ENCODE results near the gene GPR137B.

GPR137B gene

DNA sequence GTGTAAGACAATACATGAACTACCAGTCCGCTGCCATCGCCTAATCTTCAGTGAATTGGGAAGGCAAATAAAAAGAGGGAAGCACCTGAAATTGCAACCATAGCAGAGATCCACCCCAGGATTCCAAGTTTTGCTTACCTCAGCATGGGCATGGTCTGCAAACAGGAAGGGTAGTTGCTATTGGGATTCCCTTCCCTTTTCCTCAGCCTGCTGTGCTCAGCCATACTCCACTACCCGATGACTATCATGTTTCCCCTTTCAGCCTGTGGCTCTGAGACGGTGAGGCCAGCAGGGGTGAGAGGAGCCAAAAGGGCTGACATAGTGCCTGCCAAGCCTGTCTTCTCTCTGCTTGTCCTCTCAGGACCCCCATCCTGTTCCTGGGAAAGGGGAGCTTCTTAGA is 64.2 kb downstream of the GPR137B start:
- DNase-seq = no peak

DNA sequence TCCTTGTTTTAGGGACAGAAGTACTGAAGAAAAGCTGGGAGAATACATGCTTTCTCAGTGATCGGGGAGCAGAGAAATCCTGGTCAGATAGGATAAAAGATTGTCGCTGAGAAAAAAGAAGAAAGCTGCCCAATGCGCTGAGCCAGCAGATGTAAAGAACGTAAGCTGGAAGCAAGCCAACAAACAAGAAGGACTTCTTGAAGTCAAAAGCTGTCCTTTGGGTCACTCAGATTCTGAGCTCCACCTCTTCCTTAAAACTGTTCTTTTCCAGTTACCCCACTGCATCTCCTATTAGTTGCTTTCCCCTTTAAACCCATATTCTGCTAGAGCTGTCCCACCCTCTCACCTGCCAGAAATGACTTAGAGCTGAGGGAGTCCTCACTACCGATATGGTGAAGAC is 64.8 kb downstream of the GPR137B start:
- DNase-seq = no peak

GRCh38 chr1:236207569-236207968 is 65.2 kb downstream of the GPR137B start:
- no peak for DNase-seq

DNA sequence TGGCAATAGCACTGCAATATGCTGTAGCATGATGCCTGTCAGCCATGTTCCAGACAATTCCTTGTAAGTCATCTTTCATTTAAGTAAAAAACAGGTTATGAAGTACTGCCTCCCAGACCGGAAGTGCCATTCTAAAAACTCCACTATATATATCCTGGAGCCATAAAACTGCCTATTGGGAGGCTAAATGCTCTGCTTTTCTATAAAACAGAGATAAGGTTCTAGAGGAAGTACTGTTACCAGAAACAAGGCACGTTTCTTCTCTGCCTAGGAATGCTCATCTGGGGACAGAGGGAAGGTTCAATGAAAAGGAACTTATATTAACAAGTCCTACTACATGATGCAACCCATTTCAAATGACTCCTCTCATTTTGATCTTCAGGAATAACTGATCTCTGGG is 66.8 kb downstream of the GPR137B start:
- DNase-seq = no peak

DNA sequence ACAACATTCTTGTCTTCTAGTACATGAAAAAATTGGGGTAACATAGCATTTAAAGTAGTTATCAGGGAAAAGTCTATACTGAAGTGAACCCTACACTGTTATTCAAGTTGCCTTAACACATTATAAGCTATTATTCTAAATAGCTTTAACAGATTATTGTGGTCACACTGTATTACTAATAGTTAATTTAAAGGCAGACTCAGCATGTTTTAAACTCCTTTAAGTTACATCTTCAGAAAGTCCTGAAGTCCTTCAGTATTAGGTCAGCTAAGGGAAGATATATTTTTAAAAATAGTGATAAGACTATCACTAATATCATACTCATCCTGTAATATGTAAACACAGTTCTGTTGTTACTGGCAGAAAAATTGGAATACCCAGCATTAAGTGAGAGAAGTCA is 67.4 kb downstream of the GPR137B start:
- DNase-seq = no peak

GRCh38 chr1:236211815-236212214 is 69.5 kb downstream of the GPR137B start:
- no peak for DNase-seq

DNA sequence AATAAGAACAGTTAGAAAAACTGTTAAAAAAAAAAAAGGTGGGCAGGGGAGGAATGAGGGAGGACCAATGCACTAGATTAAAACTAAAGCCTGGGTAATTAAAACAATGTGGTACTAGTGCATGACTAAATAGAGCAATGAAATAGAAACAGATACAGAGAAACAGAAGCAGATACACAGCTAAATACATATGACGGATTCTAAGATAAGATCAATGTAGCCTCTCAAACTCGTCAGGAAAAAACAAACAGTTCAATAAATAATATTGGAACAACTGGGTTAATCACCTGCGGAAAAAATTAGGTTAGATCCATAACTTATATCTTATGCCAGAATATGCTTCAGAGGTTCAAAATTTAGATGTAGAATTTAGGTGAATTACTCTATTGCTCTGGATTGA is 71.2 kb downstream of the GPR137B start:
- DNase-seq = no peak

GRCh38 chr1:236214761-236215160 is 72.4 kb downstream of the GPR137B start:
- no peak for DNase-seq

DNA sequence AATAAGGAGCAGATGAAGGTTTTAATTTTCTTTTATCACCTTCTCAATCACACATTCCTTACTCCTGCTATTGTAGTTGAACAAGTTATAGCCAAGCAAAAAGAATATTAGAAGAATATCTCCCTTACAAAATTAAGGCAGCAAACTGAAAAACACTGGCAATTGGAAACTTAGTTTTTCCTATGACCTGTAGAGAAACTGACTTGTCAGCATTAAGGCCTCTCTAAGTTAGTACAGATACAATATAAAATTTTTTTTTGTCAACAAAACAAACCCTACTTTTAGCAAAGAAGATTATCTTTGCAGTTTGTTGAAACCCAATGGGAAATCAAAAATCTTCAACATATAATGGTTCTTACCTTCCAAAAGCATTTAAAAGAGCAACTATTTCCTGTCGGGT is 78.1 kb downstream of the GPR137B start:
- DNase-seq = no peak

GRCh38 chr1:236222632-236223031 is 80.3 kb downstream of the GPR137B start:
- DNase-seq = no peak

DNA sequence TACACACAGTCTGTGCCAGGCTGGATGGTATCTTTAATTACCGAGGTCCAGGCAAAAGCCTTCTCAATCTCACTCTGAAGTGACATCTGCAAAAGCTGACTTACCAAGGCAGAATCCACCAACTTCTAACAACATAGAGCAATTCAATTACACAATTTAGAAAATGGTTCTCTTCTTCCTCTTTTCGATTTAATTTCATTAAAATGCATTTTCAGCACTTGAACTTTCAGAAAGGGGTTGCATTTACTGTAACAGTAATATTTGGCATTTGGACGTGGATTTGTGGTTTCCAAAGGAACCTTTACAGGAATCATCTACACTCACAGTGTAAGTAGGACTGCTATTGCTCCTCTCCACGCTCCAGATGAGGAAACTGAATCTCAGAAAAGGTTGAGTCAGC is 86.1 kb downstream of the GPR137B start:
- no peak for DNase-seq

GRCh38 chr1:236235116-236235515 is 92.8 kb downstream of the GPR137B start:
- no peak for DNase-seq

DNA sequence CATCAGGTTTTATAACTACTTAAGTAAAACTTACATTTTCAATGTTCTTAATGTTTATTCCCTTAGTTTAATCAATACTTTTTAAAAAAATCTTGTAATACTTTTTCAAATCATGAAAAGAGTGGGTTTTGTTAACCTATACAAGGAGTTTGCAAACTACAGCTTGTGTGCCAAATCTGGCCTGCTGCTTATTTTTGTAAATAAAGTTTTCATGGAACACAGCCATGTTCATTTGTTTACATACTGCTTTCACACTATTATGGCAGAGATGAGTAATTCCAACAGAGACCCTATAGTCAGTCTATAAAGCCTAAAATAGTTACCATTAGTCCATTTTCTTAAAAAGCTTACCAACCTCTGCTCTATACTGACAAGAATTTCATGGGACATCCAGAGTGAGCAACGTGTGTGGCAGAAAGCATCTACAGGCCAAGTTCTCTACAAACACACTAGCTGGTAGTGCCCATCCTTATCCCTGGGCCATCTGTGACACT is 96.8 kb downstream of the GPR137B start:
- no peak for DNase-seq

DNA sequence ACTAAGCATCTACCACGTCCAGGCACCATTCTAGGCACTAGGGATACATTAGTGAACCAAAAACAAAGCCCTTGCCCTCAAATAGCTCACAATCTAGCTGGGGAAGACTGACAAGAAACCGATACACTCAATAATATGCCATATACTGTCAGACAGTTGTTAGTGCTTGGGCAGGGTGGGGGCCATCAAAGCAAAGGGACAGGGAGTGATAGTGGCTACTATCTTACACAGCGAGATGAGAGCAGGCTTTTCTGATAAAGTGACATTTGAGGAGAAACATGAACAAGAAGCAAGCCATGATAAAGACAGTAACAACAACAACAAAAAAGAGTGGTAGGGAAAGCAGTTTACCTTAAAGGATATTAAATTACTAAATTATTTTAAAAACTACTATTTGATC is 98.3 kb downstream of the GPR137B start:
- no peak for DNase-seq

GRCh38 chr1:236242568-236242967 is 100.2 kb downstream of the GPR137B start:
- DNase-seq = no peak

DNA sequence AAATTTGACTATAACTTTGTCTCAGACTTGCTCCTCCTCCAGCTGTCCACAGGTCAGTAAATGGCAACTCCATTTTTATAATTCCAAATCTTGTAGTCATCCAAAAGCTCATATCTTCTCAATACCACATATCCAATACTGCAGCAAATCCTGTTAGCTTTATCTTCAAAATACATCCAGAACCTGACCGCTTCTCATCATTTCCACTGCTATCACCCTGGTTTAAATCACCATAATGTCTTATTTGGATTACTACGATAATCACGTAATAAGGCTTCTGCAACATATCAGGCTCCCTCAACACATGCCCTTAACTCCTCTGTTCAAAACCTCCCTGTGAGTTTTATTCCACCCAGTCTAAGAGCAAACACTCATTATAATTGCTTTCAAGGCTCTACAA is 104.9 kb downstream of the GPR137B start:
- DNase-seq = no peak

DNA sequence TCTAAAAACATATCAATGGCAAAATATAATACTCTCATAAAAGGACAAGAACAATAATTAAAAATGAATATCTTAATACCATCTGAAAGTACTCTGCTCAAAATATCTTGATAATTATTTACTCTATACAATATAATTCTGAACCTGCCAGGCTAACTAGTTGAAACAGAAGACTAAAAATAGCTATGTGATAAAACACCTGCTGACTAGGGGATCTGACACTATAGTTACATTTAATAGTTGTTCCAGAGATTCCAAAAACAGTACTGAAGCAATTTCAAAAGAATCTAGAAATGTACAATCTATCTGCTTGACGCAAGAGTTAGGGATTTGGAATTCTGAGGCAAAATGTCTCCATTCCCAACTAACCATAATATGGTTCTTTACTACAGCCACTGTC is 109.2 kb downstream of the GPR137B start:
- no peak for DNase-seq

- DNase-seq = no peak
Measured at GRCh38 chr1:236253119-236253518, 110.8 kb downstream of the GPR137B start.

DNA sequence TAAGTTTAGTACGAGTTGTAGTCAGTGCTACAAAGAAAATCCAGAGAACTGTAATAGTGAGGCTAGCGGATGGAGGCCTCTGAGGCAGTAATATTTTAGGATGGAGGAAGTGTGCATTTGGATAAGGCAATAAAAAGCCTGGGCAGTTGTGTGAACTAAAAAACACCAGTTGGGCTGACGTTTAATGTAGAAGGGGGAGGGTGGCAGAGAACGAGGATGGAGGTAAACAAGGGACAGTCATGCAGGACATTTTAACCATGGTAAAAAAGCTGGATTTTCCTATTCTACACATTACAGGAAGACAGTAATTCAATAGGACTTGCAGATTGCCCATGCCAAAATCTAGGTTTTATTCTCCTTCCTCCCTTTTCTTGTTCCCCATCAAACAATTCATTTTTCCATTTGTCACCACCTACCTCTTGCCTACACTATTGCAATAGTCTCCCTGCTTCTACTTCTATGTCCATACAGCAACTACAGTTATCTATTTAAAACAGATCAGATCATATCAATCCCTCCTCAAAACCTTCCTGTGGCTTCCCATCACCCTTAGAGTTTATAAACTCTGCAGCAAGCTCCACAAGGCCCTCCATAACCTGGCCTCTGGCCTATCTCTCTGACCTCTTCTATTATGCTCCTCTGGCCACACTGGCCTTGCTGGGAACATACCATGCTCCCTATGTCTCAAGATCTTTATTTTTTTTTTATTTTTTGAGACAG is 111.7 kb downstream of the GPR137B start:
- no peak for DNase-seq

DNA sequence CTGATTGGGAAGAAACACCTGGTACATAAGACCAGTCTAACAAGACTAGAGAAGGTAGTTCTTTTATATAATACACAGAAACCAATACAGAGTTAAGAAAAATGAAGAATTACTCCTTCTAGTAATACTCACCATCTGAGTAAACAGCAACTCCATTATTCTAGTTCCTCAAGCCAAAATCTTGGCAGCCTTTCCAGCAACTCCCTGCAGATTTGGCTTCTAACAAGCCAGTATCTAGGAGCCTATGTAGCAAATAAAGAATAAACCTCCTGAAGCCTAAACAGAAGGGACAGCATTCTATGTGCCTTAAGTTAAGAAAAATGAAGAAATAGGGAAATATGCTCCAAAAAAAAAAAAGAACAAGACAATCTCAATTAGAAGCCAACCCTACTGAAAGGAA is 114.9 kb downstream of the GPR137B start:
- DNase-seq = no peak

GRCh38 chr1:236258114-236258622 is 115.8 kb downstream of the GPR137B start:
- no peak for DNase-seq
